ENCODE results near the gene RIPPLY1. TPM values are rescaled to one million over a fixed set of nuclear protein-coding genes. Genes with fewer than 3 reads are reported as not detected.

Gene RIPPLY1
- total RNA-seq, 6 donors from 2014 or later, result not detected

- no peak for ATAC-seq (ENCODE audit: low FRiP score in 2 of 2)
- Histone ChIP-seq H3K4me1 (peaks cover 0 to 3% (median 1%) of the 10 kb centered on the region in 4 donors), H3K27me3 (no peaks in the 10 kb centered on the region), H3K9me3 (no peaks in the 10 kb centered on the region), H3K27ac (no peak overlapping the region), H3K4me3 (no peak overlapping the region), H3K36me3 (no peaks in the 10 kb centered on the region)
- TF ChIP-seq, protein P1, sequence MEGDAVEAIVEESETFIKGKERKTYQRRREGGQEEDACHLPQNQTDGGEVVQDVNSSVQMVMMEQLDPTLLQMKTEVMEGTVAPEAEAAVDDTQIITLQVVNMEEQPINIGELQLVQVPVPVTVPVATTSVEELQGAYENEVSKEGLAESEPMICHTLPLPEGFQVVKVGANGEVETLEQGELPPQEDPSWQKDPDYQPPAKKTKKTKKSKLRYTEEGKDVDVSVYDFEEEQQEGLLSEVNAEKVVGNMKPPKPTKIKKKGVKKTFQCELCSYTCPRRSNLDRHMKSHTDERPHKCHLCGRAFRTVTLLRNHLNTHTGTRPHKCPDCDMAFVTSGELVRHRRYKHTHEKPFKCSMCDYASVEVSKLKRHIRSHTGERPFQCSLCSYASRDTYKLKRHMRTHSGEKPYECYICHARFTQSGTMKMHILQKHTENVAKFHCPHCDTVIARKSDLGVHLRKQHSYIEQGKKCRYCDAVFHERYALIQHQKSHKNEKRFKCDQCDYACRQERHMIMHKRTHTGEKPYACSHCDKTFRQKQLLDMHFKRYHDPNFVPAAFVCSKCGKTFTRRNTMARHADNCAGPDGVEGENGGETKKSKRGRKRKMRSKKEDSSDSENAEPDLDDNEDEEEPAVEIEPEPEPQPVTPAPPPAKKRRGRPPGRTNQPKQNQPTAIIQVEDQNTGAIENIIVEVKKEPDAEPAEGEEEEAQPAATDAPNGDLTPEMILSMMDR (IDR thresholded peaks at IDR 0.05), result no peak
- TF ChIP-seq POLR2A (IDR thresholded peaks at IDR 0.05) (no peak), POLR2AphosphoS5 (IDR thresholded peaks at IDR 0.05) (no peak), EP300 (IDR thresholded peaks at IDR 0.05) (no peak)
- no peak for DNase-seq
- 81 to 100% methylated on average over 1 to 3 of the region's 3 CpGs for WGBS, 2 donors
These were observed 28.8 kb upstream of the RIPPLY1 start for GRCh38 chrX:106931831-106932491.

DNA sequence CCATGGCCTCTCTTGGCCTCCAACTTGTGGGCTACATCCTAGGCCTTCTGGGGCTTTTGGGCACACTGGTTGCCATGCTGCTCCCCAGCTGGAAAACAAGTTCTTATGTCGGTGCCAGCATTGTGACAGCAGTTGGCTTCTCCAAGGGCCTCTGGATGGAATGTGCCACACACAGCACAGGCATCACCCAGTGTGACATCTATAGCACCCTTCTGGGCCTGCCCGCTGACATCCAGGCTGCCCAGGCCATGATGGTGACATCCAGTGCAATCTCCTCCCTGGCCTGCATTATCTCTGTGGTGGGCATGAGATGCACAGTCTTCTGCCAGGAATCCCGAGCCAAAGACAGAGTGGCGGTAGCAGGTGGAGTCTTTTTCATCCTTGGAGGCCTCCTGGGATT, 25.1 kb upstream of the RIPPLY1 start:
- whole genome bisulfite sequencing, 2 donors, result 84% methylated on average over 4 of the region's 4 CpGs; no CpG with 5 or more reads in 1 of the 2 donors
- no peaks in the 10 kb centered on the region for H3K36me3 ChIP-seq
- no peaks in the 10 kb centered on the region for H3K9me3 ChIP-seq
- H3K4me1 ChIP-seq, result peaks cover 0 to 2% (median under 1%) of the 10 kb centered on the region in 4 donors
- no peak for DNase-seq
- H3K27me3 ChIP-seq, result no peaks in the 10 kb centered on the region
- TF ChIP-seq POLR2AphosphoS5 (IDR thresholded peaks at IDR 0.05) (no peak), POLR2A (IDR thresholded peaks at IDR 0.05) (no peak), EP300 (IDR thresholded peaks at IDR 0.05) (no peak)
- TF ChIP-seq, protein P1 (IDR thresholded peaks at IDR 0.05), result no peak
- H3K4me3 ChIP-seq, result no peak overlapping the region
- ATAC-seq (ENCODE audit: low FRiP score in 2 of 2), result no peak
- H3K27ac ChIP-seq, result no peak overlapping the region

- Histone ChIP-seq H3K36me3 (no peaks in the 10 kb centered on the region), H3K27me3 (no peaks in the 10 kb centered on the region), H3K27ac (no peak overlapping the region), H3K4me1 (no peaks in the 10 kb centered on the region), H3K4me3 (no peak overlapping the region), H3K9me3 (no peaks in the 10 kb centered on the region)
- DNase-seq (no peak), ATAC-seq (ENCODE audit: low FRiP score in 2 of 2) (no peak)
- WGBS, 2 donors, result 59 to 75% methylated on average over 5 of the region's 5 CpGs
- TF ChIP-seq, protein P1 (IDR thresholded peaks at IDR 0.05), result no peak
- TF ChIP-seq POLR2AphosphoS5 (IDR thresholded peaks at IDR 0.05) (no peak), EP300 (IDR thresholded peaks at IDR 0.05) (no peak), POLR2A (IDR thresholded peaks at IDR 0.05) (no peak)
These were observed 24.6 kb upstream of the RIPPLY1 start for GRCh38 chrX:106927700-106928099.

DNA sequence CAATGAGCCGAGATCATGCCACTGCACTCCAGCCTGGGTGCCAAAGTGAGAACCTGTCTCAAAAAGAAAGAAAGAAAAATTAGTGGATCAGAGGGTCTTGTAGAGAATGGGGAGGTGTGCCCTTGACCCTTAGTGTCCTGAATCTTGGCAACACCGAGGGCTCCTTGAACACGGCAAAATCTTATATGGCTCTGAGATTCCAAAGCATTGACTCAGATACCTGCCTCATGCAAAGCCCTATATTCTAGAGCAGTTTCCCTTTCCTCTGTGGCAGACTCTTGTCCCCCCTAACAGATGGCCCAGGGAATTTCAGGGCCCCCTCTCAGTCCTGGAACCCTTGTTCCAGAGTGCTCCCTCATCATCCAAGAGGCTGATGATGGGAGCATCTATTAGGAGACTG, 23.9 kb upstream of the RIPPLY1 start:
- DNase-seq (no peak), ATAC-seq (ENCODE audit: low FRiP score in 2 of 2) (no peak)
- no peaks in the 10 kb centered on the region for H3K4me1 ChIP-seq
- 90 to 93% methylated on average over 3 of the region's 3 CpGs for WGBS, 2 donors
- TF ChIP-seq POLR2A (IDR thresholded peaks at IDR 0.05), result no peak
- TF ChIP-seq POLR2AphosphoS5 (IDR thresholded peaks at IDR 0.05), result no peak
- TF ChIP-seq EP300 (IDR thresholded peaks at IDR 0.05), result no peak
- TF ChIP-seq, protein P1 (IDR thresholded peaks at IDR 0.05), result no peak
- H3K36me3 ChIP-seq, result no peaks in the 10 kb centered on the region
- H3K9me3 ChIP-seq, result no peaks in the 10 kb centered on the region
- H3K27me3 ChIP-seq, result no peaks in the 10 kb centered on the region
- H3K27ac ChIP-seq, result no peak overlapping the region
- H3K4me3 ChIP-seq, result no peak overlapping the region

- WGBS, 2 donors, result 50 to 79% methylated on average over 2 of the region's 2 CpGs
- Histone ChIP-seq H3K4me3 (no peak overlapping the region), H3K9me3 (no peaks in the 10 kb centered on the region), H3K27me3 (no peaks in the 10 kb centered on the region), H3K4me1 (no peaks in the 10 kb centered on the region), H3K36me3 (no peaks in the 10 kb centered on the region), H3K27ac (no peak overlapping the region)
- DNase-seq (no peak), ATAC-seq (ENCODE audit: low FRiP score in 2 of 2) (no peak)
- TF ChIP-seq POLR2AphosphoS5 (IDR thresholded peaks at IDR 0.05) (no peak), POLR2A (IDR thresholded peaks at IDR 0.05) (no peak), EP300 (IDR thresholded peaks at IDR 0.05) (no peak)
- TF ChIP-seq, protein P1 (IDR thresholded peaks at IDR 0.05), result no peak
These were observed 18.5 kb upstream of the RIPPLY1 start for GRCh38 chrX:106921637-106922036.

Data from upper lobe of left lung (tissue), 6 donors.